GM19328 (cell line): Measurements from ENCODE around the gene THOP1.

Source experiments
- ATAC-seq: cut with Tn5 transposase; IDR thresholded peaks from one replicate; pipeline ENCODE4 v1.9.1; 2021; ENCODE audit warnings: mild to moderate bottlenecking, moderate library complexity; ENCODE audit not compliant: unreplicated experiment

THOP1 gene

DNA sequence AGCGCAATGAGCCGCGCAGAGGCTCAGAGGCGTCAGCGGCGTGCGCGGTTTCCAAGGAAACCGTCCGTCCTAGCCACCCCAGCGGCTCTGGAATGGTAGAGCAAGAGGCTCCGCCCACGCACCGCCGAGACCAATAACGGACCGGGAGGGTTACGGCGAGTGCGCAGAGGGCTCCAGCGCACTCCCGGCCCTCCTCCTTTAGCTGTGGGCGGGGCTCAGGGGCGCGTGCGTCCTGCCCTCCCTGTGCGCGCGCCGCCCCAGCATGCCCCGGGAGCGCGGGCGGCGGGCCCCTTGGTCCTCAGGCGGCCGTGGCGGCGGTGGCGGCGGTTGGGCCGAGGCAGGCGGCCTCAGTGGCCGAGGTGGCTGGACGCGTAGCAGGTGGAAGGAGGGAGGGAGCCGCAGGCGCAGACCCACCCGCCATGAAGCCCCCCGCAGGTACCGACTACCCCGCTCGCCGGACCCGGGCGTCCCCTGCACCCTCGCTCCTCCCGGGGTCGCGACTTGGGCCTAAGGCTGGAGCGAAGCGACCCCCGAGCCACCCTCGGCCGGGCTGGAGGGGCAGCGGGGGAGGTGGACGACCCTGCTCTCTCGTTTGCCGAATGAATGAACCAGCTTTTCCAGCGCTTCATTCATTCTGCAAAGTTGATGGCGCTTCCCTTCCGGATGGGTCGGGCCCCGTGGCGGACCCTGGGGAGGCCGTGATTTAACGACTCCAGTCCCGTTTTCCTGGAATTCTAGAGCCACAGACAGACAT, at the start of gene THOP1:
THOP1 (plus strand) TSS at position 260 of the 754 bp plus-strand sequence; CDS start at position 420, 160 bp downstream.
- peak; percentile 50 for ATAC-seq

DNA sequence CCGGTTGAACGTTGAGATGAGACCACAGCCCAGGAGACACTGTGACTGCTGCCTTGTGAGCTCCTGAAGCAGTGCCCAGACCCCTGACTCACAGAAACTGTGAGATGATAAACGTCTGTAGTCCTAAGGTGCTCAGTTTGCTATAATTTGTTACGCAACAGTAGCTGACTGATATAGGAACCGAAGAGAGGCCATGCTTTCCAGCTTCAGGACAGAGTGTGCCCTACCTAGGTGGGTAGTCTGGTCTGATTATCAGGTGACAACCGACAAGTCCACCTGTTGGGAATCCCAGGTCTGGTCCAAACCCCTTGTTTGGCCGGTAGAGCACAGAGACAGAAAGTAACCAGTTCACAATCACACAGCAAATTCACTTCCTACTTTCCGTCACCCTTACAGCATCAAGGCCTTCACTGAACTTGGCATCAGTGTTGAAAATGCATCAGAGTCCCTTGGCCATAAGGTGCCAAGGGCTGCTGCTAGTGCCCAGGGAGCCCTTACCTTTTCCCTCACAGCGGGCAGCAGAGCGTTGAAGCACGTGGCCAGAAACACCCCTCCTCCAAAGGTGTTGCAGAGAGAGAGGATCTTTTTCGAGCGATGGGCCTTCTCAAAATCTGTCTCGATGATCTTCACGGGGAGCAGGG, 48.6 kb upstream of the THOP1 start:
- ATAC-seq, result no peak

DNA sequence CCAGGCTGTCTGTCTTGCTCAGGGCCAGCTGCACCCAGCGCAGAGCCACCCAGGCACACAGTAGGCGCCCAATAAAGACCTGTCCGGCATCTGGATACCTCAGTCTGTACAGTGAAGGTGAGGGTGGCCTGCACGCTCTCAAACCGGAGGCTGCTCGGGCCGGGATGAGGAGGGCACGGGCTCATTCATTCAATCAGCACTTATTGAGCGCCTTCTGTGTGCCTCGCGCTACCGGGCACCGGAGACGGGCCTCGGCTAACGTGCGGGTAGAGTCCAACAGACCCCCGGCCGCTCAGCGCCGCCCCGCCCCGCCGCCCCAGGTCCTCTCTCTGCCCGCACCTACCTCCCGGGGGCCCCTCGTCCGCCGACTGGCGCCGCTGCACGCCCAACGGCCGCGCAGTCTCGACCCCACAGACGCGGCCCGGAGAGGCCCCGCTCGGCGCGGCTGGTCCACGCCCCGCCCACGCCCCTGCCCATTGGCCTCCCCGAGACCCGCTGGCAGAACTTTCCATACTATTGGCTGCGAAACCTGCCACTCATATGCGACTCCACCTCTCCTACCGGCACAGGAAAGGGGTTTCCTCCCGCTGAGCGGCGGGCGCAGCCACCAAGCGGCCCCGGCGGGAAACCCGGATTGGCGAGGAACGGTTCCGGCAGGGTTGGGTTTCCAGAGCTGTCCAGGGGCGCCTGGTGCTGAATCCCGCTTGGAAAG, 45.5 kb upstream of the THOP1 start, which contains the start of gene SLC39A3:
SLC39A3 (minus strand) TSS at position 416 of the 712 bp plus-strand sequence. CDS start 2,760 bp downstream, outside the sequence.
- peak; percentile 86 for ATAC-seq

DNA sequence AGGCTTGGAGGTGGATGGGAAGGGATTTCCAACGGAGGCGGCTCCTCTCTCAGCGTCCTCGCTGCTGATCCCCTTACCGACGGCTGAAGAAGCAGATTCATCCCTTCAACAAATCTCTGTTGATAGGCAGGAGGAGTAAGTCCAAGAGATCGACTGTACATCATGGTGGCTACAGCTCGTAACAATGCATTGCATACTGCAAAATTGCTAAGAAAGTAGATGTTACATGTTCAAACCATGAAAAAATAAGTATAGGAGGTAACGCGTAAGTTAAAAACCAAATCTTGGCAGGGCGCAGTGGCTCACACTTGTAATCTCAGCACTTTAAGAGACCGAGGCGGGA, 45.0 kb upstream of the THOP1 start:
- ATAC-seq, result no peak

DNA sequence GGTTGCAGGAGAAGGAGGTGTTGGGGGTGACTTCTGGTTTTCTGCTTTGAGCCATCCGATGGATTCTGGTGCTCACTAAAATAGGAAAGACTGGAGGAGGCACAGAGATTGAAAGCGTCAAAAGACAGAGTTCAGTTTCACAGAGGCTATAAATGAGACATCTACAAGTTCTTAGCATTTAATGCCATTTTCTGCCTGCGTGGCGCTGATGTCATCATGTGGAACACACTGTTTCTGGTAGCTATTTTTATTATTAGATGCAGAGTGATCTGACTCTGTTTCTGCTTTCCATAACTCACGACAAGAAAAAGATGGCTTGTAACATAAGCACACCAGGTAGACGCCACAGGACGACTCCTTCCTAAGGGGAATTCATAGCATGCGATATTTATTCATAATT, 42.2 kb upstream of the THOP1 start:
- no peak for ATAC-seq

DNA sequence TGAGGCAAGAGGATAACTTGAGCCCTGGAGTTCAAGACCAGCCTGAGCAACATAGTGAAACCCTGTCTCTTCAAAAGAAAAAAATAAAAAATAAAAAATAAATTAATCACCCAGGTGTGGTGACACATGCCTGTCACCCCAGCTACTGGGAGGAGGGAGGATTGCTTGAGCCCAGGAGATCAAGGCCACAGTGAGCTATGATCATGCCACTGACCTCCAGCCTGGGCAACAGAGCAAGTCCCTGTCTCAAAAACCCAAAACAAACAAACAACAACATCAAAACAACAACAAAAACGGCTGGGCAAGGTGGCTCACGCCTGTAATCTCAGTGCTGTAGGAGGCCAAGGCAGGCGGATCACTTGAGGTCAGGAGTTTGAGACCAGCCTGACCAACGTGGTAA, 41.2 kb upstream of the THOP1 start:
- ATAC-seq, result no peak

DNA sequence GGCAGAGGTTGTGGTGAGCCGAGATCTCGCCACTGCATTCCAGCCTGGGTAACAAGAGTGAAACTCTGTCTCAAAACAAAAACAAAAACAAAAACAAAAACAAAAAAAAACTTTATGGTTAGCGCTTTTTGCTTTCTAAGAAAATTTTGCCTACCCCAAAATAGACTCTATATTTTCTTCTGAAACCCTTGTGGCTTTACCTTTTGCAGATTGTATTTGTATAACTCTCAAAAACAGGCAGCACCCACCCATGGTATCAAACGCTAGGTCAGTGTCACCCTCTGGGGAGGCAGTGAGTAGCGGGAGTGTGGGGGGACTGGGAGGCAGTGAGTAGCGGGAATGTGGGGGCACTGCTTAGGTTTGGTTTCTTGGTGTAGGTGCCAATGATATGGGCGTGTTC, 38.0 kb upstream of the THOP1 start:
- no peak for ATAC-seq

DNA sequence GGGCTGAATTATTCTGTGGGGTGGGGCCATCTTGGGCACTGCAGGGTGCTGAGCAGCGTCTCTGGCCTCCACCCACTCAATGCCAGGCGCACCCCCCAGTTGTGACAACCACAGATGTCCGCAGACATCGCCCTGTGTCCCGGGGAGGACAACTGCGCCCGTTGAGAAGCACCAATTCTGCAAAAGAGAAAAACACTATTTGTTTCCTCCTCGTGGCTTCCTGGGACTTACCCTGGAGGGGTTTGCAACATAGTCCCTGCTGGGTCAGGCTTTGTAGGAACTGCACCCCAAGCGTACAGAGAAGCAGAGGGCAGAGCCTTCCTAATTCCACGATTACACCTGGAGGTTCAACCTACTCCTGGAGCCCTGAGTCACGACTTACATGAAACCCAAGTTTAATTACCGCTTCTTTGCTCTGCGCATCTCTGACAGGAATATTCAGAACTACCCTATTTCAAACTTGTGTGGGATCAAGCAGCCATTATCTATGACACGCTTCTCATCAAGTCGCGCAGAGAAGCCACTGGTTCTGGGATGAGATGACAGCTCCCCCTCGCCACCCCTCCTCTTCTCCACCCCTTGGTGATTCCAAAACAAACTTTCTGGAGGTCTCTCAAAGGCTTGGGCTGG, 34.4 kb upstream of the THOP1 start:
- ATAC-seq, result no peak

DNA sequence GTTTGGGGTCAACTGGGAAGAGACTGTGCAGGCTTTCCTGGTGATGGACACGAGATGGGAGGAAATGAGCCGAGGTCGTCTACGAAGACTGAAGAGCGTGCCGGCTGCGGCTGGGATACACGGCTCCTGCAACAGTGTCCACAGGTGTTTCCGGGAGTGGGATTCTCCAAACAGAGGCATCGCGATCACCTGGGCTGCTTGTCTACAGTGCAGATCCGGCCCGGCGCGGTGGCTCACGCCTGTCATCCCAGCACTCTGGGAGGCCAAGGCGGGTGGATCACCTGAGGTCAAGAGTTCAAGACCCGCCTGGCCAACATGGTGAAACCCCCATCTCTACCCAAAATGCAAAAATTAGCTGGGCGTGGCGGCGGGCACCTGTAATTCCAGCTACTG, 33.9 kb upstream of the THOP1 start:
- ATAC-seq, result no peak

DNA sequence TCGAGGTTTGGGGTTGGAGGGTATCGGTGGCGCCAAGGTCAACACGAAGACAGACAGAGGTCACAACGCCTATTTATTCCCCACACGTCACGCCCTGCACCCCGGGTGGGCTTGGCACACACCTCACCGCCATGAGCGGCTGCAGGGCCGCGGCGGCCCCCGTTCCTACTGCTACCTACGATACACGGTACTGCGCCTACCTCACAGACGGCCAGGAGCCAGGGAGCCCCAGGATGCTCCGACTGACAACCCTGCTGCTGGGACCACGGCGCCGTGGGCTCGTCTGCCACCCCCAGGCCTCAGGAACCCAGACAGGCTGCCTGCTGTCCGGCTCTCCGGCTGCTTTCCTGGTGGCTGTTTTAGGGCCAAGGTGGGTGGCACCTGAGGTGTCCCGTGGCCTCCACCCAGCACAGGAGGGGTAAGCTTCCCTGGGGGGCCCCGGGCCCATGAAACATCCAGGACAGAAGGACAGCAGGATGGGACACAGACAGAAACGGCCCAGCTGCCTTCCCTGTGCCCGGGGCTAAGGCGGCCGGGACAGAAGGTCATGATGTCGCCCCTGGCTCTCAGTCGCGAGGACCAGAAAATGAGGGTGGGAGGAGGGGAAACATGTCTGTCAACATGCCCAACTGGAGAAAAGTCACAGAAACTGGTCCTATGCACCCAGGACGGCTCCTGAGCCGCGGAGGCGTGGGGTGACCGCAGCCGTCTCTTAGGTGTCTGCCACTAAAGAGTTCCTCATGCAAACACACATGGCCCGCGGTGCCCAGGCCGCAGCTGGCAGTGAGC, 30.4 kb upstream of the THOP1 start:
- no peak for ATAC-seq

DNA sequence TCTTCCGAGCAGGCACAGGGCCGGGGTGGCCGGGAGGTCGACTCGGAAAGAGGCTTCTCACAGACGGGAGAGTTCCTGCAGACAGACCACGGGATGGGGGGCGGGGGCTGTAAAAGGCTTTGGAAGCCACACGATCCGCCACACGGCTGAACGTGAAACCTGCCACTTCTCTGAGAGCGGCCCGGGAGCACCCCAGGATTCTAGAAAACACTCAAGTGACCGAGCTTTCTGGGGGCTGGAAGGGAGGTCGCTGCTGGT, 29.9 kb upstream of the THOP1 start:
- ATAC-seq, result no peak

DNA sequence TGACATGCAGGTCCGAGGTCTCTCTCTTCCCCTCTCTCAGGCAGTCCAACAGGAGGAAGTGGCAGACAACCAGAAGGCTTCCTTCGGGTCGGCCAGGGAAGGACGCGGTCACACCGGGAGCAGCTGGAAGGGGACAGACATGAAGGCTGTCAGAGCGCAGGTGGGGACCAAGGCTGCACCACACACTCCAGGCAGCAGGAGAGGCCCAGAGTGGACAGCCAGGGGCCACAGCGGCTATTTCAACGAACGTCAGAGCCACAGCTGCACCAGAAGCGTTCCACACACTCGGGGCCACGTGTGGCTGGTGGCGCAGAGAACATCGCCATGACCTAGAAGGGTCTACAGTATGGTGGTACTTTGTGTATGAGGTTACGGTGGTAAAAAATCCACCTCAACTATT, 29.5 kb upstream of the THOP1 start:
- ATAC-seq, result no peak

DNA sequence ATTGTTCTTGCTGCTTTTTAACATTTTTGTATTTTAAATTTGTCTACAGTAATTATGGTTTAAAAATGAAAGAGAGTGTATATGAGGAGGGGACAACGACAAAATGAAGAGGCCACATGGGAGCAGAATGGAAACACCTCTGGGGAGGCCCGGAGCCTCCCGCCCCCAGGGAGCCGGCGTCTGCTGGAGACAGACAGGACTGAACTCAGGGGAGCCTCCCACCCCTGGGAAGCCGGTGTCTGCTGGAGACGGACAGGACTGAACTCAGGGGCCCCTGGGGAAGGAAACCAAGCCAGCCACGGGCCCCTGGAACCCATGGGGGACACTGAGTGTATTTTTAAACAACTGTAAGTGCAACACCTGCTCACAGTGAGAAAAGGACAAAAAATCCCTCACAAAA, 28.8 kb upstream of the THOP1 start:
- no peak for ATAC-seq

DNA sequence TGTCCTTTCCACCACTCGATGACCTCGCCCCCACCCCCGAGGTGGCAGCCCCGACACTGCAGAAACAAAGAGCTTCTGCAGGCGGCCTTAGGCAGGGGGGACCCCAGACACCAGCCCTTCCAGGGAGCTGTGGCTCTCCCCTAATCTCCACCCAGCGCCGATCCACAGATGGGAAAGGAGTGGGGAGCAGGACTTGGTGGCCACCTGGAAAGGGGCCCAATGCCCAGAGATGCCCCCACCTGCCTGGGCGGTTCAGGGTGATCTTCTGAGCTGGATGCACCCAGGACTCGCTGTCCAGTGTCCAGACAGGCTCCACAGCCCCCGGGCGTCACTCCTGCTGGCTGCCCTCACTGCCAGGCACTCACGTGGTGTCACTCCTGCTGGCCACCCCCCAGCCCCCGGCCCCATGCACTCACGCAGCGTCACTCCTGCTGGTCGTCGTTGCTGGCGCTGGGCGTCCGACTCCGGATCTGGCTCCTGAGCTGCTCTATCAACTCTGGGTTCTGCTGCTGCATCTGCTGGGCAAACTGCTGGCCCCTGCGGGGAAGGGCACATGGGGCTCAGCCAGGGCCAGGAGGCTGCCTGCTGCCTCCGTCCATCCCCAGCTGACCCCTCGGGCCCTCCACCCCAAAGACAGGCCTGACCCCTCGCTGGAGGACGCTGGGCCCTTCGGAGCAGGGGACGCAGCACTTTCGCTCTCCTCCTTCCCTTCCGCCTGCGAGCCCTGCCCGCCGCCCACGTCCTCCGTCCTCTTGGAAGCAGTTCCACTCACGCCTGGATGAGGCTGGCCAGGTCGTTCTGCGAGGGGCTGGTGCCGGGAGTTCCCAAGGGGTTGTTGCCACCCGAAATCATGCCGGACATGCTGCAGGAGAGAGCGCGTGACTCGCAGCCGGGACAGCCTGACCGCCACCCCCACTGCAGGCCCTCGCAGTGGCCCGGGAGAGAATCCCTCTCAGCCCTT, 28.1 kb upstream of the THOP1 start:
- ATAC-seq, result no peak

DNA sequence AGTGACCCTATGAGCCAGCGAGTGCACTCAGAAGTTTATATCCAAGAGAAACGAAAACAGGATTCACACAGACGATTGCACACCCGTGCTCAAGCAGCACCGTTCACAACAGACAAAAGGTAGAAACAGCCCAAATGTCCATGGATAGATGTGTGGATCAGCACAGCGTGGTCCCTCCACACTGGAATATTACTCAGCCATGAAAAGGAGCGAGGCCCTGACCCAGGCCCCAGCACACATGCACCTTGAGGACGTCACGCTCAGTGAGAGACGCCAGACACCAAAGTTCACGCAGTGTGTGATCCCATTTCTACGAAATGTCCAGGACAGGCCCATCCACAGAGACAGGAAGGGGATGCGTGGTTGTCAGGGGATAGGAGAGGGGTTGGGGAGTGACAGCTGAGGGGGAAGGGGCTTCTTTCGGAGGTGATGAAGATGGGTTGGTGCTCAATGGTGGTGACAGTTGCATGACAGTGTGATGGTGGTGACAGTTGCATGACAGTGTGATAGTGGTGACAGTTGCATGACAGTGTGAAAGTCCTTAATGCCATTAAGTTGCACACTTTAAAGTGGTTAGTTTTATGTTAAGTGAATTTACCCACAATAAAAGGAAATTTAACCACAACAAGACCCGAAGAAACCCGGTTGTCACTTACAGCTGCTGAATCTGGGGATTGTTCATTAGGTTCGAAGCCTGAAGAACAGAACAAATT, 26.5 kb upstream of the THOP1 start:
- no peak for ATAC-seq

DNA sequence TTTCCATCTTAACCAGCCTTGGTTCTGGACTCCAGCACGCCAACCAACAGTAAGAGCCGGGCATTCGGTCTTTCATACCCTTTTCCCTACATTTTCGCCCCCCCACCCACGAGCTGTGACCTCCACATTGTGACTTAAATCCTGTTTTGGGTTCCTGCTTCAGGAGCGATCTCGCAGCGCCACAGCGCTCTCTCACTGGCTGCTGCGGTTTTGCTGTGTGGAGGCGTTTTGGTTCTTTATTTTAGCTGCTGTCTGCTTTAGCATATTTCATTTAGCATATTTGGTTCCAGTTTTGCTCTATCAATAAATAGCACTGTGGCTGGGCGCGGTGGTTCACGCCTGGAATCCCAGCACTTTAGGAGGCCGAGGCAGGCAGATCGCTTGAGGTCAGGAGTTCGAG, 25.9 kb upstream of the THOP1 start:
- no peak for ATAC-seq

DNA sequence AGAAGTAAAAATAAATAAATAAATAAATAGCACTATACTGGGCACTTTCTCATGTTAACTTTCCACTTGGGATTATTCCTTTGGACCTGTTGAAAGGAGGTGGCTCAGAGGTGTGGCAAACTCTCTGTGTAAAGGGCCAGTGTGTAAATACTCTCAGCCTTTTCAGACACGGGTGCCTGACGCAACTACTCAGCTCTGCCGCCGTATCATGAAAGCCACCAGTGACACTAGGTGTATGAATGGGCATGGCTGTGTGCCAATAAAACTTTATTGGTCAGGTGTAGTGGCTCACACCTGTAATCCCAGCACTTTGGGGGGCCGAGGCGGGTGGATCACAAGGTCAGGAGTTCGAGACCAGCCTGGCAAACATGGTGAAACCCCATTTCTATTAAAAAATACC, 25.3 kb upstream of the THOP1 start:
- no peak for ATAC-seq

DNA sequence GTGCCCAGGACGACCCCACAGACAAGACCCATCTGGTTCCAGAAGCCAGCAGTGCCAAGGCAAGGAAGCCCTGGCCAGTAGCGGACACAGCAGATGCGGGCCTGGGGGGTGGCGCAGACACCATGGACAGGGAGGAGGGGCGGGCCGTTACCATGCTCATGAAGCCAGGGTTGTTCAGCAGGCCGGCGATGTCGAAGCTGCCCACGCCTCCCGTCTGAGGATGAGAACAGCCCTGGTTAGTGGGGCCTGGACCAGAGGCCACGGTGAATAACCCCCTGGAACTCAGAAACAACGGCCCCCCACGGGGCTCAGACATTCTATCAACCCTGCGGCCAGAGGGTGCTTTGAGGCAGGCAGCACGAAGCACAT, 24.0 kb upstream of the THOP1 start:
- no peak for ATAC-seq
